Cortex of kidney (tissue), 1 donor: ENCODE measurements around the gene PIK3C2B.
"Not testable (repeated sequence)": the region's sequence is repeated elsewhere in the genome, so short reads cannot be mapped to it uniquely, and the experiment has no call there.

ENCODE experiments used
- DNase-seq: peaks from one replicate; lab custom pipeline; 2025; lab: John Stamatoyannopoulos, UW

Gene PIK3C2B

DNA sequence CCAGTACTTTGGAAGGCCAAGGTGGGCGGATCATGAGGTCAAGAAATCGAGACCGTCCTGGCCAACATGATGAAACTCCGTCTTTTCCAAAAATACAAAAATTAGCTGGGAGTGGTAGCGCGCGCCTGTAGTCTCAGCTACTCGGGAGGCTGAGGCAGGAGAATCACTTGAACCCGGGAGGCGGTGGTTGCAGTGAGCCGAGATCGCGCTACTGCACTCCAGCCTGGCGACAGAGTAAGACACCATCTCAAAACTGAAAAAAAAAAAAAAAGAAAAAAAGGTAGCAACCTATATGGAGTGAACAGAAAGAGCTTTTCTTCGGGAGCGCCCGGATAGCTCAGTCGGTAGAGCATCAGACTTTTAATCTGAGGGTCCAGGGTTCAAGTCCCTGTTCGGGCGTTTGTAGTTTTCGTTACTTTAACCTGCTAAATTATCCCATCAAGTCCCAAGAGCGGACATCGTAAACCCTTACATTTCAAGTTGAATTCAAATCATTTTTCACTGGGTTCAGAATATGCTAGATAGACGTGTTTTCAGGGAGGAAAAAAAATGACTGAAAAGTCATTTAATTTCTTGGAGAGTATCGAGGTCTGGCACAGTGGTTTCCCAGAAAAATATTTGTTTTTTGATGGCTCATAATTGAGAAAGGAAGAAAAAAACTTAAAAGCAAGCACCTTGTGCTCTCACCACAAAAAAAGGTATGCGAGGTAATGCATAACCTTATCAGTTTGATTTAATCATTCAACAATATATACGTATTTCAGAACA, 11.8 kb upstream of the PIK3C2B start:
- DNase-seq: no peak

DNA sequence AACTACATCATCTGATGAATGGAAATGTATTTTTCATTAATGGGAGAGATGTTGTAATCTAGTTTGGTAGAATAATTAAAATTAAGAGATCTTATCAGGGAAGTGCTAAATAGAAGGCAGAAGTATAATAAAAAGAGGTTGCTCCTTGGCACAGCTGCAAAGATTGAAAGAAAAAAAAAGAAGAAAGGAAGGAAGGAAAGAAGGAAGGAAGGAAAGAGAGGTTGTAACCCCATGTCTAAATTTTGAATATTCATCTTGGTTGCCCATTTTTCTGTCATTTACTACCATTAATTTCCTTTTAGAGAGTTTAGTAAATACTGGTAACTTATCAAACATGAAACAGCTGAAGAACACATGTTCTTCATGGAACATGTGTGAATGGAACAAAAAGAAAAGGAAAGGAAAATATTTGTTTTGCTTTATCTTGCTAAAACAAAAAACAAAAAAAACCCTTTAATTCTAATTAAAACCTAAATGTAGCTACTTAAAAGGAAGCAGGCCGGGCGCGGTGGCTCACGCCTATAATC, 11.1 kb upstream of the PIK3C2B start:
- DNase-seq: no peak

DNA sequence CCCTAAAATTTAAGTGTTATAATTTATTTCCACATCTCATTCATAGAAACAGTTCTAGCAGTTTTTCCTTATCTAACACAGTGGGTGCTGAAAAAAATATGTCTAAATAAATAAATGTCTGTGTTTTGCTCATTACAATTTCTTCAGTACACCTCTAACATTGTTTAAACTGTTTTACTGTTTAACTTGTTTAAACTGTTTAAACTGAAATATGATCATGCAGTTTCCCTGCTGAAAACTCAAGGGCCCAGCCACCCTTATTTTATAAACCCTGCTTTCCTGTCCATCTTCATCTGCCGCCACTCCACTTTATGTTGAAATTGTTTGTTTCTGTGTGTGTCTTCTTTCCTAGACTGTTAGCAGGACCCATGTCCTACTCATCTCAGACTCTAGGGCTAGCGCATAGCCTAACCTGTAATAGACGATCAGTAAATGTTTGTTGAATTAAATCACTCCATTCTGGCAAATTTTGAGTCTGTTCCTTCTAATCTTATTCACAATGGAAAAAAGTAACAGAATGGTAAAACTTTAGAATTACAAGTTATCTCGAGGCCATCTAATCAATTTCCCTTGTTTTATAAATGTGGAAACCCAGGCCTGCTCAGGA, 9.4 kb upstream of the PIK3C2B start:
- DNase-seq: no peak

- DNase-seq: no peak
These were observed 8.7 kb upstream of the PIK3C2B start for GRCh38 chr1:204503122-204503912.

DNA sequence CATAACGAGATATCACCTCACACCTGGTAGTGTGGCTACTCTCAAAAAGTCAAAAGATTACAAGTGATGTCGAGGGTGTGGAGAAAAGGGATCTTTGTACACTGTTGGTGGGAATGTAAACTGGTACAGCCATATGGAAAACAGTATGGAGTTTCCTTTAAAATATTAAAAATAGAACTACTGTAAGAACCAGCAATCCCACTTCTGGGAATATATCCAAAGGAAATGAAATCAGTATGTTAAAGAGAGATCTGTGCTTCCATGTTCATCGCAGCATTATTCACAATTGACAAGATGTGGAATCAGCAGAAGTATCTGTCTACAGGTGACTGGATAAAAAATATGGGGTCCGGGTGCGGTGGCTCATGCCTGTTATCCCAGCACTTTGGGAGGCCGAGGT, 7.6 kb upstream of the PIK3C2B start:
- DNase-seq: no peak

DNA sequence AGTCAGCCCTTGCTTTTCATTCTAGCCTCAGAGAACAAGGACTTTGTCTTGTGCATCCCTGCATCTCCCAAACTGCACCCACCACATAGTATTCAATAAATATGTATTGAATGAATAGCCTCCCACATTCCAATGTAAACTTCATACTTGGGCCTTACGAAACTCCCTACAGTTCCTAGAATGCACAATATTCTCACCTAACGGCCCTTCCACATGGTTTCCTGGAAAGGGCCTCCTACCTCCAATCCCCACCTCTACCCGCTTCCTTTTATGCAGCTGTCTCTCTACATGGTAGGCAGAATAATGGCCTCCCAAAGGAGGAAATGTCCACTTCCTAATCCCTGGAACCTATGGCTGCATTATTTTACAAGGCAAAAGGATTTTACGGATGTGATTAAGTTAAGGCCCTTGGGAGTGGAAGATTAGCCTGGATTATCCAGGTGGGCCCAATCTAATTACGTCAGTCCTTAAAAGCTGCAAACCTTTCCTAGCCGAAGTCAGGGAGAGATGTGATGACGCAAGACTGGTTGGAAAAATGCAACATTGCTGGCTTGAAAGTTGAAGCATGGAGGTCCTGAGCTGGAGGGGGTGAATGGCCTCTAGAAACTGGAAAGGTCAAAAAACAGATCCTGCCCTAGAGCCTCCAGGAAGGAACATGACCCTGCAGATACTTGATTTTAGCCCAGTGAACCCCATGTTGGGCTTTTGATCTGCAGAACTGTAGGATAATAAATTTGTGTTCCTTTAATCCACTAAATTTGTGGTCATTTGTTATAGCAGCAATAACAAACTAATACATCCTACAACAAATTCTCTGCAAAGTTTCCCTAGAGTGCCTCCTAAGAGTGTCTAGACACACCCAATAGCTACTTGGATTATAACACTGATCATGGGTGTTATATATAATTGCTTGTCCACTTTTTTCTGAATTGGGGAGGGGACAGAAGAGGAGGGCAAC, 5.2 kb upstream of the PIK3C2B start:
- no peak for DNase-seq

DNA sequence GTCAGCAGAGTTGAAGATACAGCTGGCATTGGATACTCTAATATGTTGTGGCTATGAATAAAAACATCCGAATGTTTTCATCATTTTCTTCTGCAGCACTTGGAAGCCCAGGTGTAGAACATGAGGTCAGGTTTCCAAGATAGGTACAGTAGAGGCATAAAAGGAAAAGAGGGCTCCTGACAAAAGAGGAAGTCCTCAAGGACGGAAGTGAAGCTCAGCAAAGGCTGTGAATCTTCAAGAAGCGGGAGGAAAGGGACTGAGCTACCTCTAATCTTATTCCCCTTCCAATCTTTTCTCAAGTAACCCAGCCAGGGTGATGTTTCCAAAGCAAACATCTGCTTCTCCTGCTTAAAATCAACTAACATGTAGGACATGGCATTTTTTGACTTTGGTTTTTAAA, 4.4 kb upstream of the PIK3C2B start:
- no peak for DNase-seq

GRCh38 chr1:204495777-204496176, 1.2 kb upstream of the PIK3C2B start:
- no peak for DNase-seq

DNA sequence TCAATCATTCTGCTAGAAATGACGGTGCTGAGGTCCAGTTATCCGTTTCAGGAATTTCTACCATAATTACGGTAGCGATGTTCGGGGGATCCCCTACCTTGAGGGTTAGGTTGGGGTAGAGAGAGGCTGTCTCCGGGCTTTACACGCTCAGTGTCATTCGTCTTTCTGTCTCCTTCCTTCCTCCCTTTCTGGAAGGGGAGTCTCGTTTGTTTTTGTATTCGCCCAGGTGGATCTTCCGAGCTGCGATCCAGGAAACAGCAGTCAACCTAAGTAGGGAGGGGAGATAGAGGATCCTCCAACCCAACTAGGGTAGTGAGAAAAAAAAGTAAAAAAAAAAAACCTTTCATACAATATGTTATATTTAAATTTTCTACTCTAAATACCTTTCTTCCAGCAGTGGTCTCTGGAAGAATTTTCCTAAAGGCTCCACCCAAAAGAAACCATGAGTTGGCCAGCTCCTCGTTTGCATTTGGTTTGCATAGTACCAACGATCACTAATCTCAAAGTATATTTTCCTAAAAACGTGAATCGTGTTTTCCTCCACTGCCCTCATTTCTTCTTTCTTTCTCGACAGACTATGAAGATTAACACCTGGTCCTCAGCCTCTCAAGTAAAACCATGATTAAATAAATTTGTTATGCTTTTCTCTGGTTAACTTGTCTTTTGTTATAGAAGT, 611 bp upstream of the PIK3C2B start:
- no peak for DNase-seq

DNA sequence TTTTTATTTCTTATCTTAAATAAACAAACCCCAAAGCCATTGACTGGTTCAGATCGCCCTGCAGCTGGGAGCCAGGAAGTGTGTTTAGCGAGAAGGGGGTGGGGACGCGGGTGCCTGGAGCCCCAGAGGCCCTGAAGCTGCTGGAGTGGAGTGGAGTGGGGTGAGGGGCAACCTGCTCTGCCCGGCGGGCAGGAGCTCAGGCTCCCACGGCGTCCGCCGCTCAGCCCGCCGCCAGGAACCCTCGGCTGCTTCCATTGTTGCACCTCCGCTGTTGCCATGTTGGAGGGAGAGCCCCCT, 673 bp downstream of the PIK3C2B start:
- DNase-seq: no peak

- DNase-seq: no peak
These were observed 1.2 kb downstream of the PIK3C2B start for GRCh38 chr1:204493145-204493983.

- DNase-seq: no peak
These were observed 3.0 kb downstream of the PIK3C2B start for GRCh38 chr1:204491655-204492054.

- no peak for DNase-seq
These were observed 7.4 kb downstream of the PIK3C2B start for GRCh38 chr1:204487256-204487615.

DNA sequence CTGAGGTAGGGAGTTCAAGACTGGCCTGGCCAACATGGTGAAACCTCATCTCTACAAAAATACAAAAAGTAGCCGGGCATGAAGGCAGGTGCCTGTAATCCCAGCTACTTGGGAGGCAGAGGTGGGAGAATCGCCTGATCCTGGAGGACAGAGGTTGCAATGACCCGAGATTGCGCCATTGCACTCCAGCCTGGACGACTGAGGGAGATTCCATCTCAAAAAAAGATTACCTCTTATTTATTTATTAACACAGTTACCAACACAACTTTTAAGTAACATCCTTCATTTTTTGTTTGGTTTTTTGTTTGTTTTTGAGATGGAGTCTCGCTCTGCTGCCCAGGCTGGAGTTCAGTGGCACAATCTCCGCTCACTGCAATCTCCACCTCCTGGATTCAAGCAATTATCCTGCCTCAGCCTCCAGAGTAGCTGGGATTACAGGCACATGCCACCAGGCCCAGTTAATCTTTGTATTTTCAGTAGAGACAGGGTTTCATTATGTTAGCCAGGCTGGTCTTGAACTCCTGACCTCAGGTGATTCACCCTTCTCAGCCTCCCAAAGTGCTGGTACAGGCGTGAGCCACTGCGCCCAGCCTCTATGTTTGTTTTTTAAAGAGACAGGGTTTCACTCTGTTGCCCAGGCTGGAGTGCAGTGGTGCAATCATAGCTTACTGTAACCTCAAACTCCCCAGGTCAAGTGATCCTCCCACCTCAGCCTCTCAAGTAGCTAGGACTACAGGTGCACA, 7.9 kb downstream of the PIK3C2B start:
- DNase-seq: not testable (repeated sequence)

GRCh38 chr1:204483791-204484190, 10.8 kb downstream of the PIK3C2B start:
- no peak for DNase-seq

- DNase-seq: no peak
These were observed 14.1 kb downstream of the PIK3C2B start for GRCh38 chr1:204480515-204480914.

DNA sequence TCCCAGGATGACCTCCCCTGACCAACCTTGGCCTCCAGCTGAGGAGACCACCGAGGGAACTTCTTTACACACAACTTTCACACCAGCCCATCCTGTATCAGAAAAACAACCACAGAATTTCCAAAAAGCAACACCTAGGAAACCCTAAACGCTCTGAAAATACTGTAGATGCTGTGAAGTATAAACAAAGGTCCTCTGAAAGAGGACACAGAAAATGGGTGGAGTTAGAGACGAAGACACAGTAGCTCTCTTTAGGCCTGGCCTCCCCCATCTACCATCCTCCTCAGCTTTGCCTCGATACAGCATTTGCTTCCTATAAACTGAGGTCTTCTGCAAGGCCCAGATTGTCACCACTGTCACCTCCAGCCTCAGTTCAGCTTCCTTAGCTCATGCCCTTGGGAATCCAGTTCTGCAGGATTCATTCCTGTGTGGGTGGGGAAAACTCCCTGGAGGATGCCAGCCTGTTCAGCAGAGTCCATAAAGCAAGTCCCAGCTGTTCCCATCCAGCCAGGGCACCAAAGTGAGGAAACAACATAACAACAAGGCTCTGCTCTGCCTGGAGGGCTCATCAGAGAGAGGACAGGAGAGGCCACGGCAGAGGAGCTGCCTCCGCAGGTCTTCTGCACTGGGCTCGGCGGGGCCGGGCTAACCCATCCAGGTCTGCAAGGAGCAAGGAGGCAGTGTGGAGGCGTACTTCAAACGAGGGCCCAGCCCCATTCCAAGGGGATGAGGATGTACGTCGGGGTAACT, 15.0 kb downstream of the PIK3C2B start:
- DNase-seq: no peak

- DNase-seq: no peak
These were observed 15.7 kb downstream of the PIK3C2B start for GRCh38 chr1:204478921-204479320.
